ENCODE results near the gene DMAP1.

DMAP1 gene

GRCh38 chr1:44227211-44227610 is 13.9 kb downstream of the DMAP1 start:
- Histone ChIP-seq H2AFZ (no peak overlapping the region), H3K4me1 (no peaks in the 10 kb centered on the region), H3K36me3 (ENCODE audit: control insufficient read depth, insufficient read depth, low read length) (no peaks in the 10 kb centered on the region), H3K4me2 (ENCODE audit: low read length) (no peak overlapping the region), H3K27me3 (ENCODE audit: control insufficient read depth, insufficient read depth, low read length) (no peaks in the 10 kb centered on the region), H3K79me2 (no peaks in the 10 kb centered on the region), H3K4me3 (ENCODE audit: low read depth, low read length) (no peak overlapping the region), H3K27ac (no peak overlapping the region), H3K9me3 (ENCODE audit: control insufficient read depth, low read length) (no peaks in the 10 kb centered on the region), H3K9ac (no peak overlapping the region)
- TF ChIP-seq CTCF (IDR thresholded peaks at IDR 0.05) = no peak

- no peaks in the 10 kb centered on the region for H3K36me3 ChIP-seq (ENCODE audit: control insufficient read depth, insufficient read depth, low read length)
- no peak for TF ChIP-seq CTCF (IDR thresholded peaks at IDR 0.05)
- no peak overlapping the region for H2AFZ ChIP-seq
- no peak overlapping the region for H3K4me3 ChIP-seq (ENCODE audit: low read depth, low read length)
- H3K79me2 ChIP-seq = no peaks in the 10 kb centered on the region
- no peak overlapping the region for H3K27ac ChIP-seq
- no peaks in the 10 kb centered on the region for H3K4me1 ChIP-seq
- no peaks in the 10 kb centered on the region for H3K27me3 ChIP-seq (ENCODE audit: control insufficient read depth, insufficient read depth, low read length)
- H3K9ac ChIP-seq = no peak overlapping the region
- no peaks in the 10 kb centered on the region for H3K9me3 ChIP-seq (ENCODE audit: control insufficient read depth, low read length)
- H3K4me2 ChIP-seq (ENCODE audit: low read length) = no peak overlapping the region
These were observed 14.9 kb downstream of the DMAP1 start for GRCh38 chr1:44228218-44228617.

DNA sequence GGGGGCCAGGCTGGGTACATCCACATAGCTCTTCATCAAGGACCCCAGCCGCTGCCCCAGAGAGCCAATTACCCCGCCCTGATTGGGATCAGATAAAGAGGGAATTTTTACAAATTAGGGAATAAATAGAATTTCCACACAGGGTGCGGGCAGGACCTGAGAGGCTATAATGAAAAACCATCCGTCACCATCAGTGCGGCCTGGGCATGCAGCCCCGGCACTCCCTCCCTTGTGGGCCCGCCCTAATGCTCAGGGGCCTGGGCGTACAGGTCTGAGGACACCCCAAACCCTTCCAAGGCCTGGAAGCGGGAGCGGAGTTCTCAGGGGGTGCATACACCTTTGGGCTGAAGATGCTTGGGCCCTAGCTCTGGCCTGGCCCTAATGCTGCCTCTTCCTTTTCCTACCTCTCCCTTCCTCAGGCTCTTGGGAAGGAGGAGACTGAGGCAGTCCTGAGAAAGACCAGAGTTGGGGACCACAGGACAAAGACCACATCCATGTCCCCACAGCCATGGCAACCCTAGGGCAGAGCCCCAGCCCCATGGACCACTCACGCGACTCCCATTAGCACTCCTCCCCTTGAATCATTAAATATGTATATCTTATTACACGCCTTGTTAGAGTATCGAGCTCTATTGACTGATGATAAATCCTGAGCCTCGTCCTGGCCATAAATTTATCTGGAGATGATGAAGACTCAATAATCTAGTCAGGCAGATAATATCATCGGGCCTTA is 16.3 kb downstream of the DMAP1 start:
- no peak overlapping the region for H2AFZ ChIP-seq
- no peaks in the 10 kb centered on the region for H3K79me2 ChIP-seq
- no peaks in the 10 kb centered on the region for H3K27me3 ChIP-seq (ENCODE audit: control insufficient read depth, insufficient read depth, low read length)
- H3K36me3 ChIP-seq (ENCODE audit: control insufficient read depth, insufficient read depth, low read length) = no peaks in the 10 kb centered on the region
- H3K27ac ChIP-seq = no peak overlapping the region
- H3K4me2 ChIP-seq (ENCODE audit: low read length) = no peak overlapping the region
- H3K9me3 ChIP-seq (ENCODE audit: control insufficient read depth, low read length) = no peaks in the 10 kb centered on the region
- H3K4me3 ChIP-seq (ENCODE audit: low read depth, low read length) = no peak overlapping the region
- H3K4me1 ChIP-seq = no peaks in the 10 kb centered on the region
- H3K9ac ChIP-seq = no peak overlapping the region
- TF ChIP-seq CTCF (IDR thresholded peaks at IDR 0.05) = no peak

DNA sequence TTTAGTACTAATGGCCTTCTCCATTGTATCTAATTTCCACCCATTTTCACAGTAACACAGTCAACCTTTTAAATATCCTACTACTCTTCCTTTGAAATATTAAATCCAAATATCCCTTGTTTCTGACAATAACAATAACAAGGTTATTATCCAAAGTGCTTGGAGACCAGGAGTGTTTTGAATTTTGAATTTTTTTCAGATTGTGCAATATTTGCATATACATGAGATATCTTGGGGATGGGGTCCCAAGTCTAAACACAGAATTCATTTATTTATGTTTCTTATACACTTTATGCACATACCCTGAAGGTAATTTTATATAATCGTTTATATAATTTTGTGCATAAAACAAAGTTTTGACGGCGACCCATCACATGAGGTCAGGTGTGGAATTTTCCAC is 17.5 kb downstream of the DMAP1 start:
- Histone ChIP-seq H3K4me3 (ENCODE audit: low read depth, low read length) (no peak overlapping the region), H3K9ac (no peak overlapping the region), H3K36me3 (ENCODE audit: control insufficient read depth, insufficient read depth, low read length) (no peaks in the 10 kb centered on the region), H3K9me3 (ENCODE audit: control insufficient read depth, low read length) (no peaks in the 10 kb centered on the region), H3K4me2 (ENCODE audit: low read length) (no peak overlapping the region), H2AFZ (no peak overlapping the region), H3K4me1 (no peaks in the 10 kb centered on the region), H3K27ac (no peak overlapping the region), H3K79me2 (no peaks in the 10 kb centered on the region), H3K27me3 (ENCODE audit: control insufficient read depth, insufficient read depth, low read length) (no peaks in the 10 kb centered on the region)
- TF ChIP-seq CTCF (IDR thresholded peaks at IDR 0.05) = no peak

- no peaks in the 10 kb centered on the region for H3K9me3 ChIP-seq (ENCODE audit: control insufficient read depth, low read length)
- H3K79me2 ChIP-seq = no peaks in the 10 kb centered on the region
- H3K4me3 ChIP-seq (ENCODE audit: low read depth, low read length) = no peak overlapping the region
- no peak overlapping the region for H3K4me2 ChIP-seq (ENCODE audit: low read length)
- no peaks in the 10 kb centered on the region for H3K36me3 ChIP-seq (ENCODE audit: control insufficient read depth, insufficient read depth, low read length)
- H2AFZ ChIP-seq = no peak overlapping the region
- no peak overlapping the region for H3K9ac ChIP-seq
- H3K27me3 ChIP-seq (ENCODE audit: control insufficient read depth, insufficient read depth, low read length) = no peaks in the 10 kb centered on the region
- no peaks in the 10 kb centered on the region for H3K4me1 ChIP-seq
- TF ChIP-seq CTCF (IDR thresholded peaks at IDR 0.05) = no peak
- H3K27ac ChIP-seq = no peak overlapping the region
These were observed 20.3 kb downstream of the DMAP1 start for GRCh38 chr1:44233593-44233992.

All from parathyroid adenoma (tissue), 2 donors.